Ammon's horn (tissue), 1 donor: ENCODE data around the gene PSD.

Experiments used
- DNase-seq: peaks from one replicate; pipeline ENCODE4 v3.0.0-alpha.2; 2016; ENCODE audit warnings: low spot score

Gene PSD

DNA sequence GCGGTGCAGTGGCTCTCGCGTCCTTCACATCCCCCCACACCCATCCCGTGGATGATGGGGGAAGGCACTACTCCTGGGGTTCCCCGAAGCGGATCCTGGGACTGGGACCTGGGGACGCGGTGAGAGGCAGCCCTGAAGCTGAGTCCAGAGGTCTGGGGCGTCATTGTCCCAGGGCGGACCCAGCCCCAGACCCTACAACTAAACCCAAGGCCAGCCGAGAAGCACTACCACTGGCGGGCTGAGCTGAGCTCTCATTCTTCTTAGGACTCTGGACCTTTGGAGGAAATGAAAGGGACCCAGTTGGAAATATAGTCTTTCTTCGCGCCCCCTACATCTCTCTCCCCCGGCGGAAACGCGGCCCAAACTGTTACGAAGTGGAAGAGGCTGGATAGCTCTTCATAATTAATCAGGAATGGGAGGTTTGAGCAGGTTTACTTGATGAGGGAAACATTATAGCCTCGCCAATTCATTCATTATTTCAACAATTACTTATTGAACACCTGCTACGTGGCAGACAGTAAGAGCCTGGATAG lies 1.7 kb upstream of the PSD start:
- no peak for DNase-seq

DNA sequence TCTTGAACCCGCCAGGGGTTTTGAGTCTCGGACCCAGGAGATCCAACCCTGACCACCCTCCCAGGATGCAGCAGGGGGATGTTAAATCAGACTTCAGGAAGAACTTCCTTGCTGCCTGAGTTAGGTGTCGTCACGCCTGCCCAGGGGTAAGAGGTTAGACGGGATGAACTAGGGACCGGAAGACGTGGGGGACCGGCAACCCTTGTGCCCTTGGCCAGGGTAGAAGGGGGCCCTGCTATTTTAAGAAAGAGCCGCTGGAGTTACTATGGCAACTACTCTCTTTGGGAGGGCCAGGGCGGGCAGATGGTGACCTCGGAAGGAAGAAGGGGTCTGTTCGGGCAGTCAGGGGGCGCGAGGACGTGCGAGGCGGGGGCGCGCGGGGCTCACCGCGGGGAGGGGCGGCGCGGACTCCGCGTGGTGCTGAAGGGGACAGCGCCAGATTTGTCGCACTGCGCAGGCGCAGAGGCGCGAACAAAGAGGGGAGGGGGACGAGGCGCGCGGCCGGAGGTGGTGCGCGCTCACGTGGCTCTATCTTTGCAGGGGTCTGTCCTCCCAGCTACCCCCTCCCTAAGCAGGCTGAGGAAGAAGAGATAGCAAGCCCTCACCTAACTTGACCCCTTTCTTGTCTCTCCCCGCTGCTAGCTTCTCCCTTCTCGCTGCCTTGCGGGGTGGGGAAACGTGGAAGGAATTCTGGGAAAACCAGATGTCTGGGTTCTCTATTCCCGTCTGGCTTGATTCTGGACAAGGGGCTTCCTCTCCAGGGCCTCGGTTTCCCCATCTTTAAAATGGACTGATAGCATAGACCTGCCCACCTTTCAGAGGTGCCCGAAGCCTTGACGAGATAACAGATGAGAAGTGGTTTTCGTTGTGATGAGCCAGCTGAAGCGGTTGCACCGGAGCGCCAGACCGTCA lies 940 bp upstream of the PSD start:
- DNase-seq = peak; percentile 79

DNA sequence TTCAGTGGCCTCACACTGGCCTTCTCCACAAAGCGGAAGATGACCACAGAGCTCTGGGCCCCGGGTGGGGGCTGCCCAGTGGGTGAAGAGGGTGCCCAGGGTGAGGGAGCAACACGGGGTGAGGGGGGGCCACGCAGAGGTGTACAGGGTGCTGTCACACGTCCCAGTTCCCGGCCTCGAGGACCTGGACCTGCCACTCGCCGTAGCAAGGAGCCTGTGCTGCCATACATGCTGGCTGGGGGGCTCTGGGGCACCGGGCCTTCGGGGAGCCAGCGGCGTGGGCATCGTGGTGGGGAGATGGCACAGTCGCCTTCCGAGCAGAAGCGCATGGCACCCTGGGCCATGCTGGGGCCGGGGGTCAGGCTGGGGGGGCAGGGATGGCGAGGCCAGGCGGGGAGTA lies 1.9 kb downstream of the PSD start:
- no peak for DNase-seq

DNA sequence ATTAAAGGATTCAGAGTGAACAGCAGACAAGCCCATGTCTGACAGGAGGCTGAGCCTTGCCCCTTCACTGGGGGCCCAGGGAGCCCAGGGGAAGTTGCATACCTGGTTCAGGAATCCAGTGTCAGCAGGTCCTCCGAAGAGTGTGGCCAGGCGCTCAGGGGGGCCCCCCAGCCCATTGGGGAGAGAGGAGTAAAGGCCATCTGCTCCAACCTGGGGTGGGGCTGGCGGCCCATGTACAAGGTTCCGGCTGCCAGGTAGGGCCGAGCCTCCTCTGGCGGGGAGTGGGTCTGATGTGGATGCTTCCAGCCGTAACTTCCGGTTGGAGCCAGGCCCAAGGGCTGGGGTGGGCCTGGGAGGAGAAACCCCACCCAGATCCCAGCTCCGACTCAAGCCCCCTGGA lies 2.3 kb downstream of the PSD start:
- no peak for DNase-seq

DNA sequence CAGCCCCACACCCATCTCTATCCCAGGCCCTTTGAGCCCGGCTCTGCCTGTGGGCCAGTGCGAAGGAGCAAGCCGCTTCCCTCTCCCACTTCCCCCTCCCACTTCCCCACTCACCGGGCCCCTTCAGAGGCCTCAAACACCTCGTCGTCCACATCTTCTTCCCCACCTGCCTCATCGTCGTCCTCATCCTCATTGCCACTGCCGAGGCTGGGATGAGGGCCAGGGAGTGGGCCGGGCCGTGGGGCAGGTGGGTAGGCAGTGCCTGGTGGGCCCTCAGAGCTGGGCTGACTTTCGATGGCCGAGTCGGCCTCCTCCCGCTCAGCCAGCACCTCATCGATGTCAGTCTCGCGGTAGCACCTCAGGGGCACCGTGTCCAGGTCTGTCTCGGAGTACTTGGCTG lies 3.8 kb downstream of the PSD start:
- DNase-seq = no peak

DNA sequence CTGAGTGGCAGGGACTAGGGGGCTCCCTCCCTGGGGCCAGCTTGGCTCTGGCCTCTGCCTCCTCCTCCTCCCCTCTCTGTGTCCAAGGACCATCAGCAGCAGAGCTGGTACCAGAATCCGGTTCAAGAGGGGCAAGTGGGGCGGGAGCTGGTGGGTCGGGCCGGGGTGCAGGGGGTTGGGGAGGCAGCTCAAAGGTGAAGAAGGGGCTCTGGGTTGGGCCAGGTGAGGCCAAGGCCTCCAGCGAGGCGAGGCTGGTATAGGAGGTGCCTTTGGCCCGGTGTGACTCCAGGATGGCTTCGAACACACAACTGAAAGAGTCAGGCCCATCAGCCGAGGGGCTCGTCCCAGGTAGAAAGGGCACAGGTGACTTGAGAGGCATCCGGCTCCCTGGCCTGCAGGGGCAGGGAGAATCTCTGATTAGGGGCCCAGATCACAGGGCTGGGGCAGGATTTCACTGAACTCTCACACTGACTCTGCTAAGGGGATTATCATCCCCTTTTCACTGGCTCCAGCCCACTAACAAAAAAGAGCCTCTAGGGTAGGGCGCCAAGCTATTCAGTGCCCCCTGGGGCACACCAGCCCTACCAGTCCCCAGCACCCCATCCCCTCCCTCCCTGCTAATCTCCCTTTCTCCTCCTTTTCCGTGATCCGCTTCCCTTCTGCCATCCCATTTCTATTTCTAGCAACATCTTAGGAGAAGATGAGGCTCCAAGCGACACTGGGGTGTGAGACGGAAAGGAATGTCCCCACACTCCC lies 4.6 kb downstream of the PSD start:
- no peak for DNase-seq

DNA sequence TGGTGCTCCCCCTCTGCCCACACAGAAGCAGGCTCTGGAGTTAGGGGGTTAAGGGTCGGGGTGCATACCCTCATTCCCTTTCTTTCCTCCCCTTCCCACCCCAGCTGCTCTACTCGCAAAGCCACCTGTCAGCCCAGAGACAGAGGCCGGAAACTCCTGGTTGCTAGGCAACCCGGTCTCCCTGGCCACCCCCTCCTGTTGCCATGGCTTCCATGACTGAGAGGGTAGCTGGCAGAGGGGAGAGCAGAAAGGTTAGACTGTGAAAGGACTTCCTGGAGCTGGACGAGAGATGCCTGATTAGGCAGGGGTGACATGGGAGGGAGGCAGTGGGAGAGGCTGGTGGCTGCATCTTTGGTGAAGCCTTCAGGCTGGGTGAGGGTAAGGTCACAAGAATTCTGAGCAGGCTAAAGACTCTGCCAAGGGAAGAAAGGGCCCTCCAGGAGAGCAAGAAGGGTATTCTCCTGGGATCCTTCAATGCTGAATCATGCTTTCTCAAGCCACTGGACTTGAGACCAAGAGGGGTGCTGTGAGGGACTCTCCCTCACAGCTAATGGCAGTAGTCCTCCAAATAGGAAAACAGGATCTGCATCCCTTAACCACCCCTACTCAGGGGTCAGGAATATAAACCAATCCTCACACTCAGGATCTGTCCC lies 5.4 kb downstream of the PSD start:
- peak; percentile 67 for DNase-seq

DNA sequence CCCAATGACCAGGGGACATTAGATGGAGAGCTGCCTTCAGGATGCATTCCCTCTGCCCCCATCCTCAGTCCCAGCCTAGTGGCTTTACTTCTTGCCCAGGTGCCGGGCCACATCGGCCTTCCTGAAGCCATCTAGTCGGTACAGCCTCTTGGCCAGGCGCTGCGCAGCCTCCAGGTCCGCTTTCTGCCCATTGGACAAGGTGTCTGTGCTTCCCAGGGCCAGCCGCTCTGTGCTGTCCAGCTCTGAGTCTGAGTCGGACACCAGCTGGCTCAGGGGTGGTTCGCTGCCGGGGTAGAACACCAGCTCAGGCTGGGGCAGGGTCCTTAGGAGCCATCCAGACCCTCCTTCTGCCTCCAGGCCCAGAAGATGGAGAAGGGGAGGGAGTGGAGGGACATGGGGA lies 6.3 kb downstream of the PSD start:
- no peak for DNase-seq

DNA sequence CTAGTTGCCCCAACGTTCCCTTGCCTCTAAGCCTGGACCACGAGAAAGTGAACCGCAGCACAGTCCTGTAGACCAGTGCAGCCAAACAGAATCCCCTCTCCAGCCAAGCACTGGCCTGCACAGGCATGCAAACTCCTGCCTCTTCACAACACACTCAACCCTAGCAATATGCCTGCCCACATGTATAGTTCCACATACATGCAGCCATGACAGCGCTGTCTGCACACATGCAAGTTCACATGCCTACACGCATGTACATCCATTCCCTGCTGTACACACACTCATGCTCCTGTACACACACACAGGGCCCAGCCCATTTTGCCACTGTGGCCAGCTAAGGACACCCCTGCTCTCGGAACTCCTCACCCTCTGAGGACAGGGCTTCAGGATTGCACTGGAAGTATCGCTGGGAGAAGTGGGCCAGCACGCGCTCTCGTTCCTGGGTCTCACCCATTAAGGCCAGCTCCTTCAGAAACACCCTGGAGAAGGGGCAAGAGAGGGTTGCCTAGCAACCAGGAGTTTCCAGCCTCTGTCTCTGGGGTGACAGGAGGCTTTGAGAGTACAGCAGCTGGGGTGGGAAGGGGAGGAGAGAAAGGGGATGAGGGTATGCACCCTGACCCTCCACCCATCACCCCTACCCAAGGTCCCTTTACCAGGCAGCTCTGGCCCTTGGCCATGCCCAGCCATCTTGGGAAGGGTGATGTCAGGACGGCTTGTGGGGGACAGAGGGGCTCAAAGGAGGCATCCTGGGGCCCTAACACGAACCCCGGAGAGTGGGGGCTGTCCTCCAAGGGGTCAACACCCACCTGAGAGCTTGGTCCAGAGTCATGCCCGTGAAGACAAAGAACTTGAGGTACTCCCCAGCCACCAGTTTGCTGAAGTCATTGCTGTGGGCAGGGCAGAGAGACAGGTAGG lies 7.0 kb downstream of the PSD start:
- DNase-seq = no peak

DNA sequence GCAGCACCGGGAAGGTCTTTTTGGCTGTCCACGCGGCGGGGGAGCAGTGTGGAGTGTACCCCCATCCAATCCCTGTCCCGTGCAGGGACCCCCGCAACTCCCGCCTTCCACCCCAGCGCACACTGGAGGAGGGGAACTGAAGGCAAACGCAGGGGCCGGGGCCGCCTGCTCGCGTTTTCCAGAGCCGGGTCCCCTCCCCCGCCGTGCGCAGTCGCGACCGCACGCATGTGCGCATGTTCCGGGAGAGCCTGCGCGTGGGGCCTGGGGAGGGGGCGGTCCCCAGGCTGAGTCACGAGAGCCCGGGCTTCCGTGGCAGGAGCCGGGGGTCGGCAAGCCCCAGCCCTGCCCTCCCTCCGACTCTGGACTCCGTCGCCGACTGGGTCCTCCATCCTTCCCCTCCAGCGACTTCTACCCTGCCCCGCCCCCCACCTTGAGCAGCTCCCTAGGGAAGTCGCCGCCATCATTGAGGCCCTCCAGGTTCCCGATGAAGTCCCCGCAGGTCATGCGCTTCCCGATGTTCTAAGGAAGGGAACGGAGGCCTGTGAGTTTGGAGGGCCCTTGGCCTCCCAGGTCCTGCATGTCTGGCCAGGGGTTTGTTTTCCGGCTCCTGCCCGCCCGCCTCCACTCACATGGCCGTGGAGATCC lies 8.0 kb downstream of the PSD start:
- no peak for DNase-seq

DNA sequence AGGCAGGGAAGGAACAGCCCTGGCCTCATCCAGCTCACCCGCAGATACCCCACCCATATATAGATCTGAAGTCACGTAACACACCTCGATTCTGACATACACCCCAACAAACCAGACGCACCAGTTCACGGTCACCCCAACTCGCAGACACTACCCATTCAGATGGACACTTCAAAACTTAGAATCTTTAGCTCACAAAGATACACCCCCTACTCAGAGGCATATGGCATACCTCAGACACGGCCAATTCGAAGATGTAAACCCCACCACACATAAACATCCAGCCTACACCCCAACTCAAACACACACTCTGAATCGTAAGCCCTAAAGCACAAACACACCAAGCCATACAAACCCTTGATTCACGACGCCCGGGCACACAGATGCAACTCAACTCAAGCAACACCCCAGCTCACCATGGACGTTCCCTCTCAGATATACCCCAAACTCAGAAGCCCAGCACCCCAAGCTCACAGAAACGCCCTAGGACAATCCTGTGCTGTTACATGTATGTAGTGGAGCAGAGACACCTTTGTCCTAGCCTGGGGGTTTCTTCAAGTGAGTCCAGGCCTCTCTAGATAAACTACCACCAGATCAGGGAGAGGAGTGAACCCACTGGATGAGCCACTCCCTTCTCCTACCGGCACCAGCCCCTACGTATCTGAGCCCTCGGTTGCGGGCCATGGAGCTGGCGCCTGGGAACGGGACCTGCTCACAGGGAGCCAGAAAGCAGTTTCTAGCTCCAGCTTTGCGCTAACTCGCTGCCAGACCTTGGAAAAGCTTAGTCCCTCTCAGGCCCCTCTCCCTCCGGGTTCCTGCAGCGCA lies 8.8 kb downstream of the PSD start:
- DNase-seq = no peak

DNA sequence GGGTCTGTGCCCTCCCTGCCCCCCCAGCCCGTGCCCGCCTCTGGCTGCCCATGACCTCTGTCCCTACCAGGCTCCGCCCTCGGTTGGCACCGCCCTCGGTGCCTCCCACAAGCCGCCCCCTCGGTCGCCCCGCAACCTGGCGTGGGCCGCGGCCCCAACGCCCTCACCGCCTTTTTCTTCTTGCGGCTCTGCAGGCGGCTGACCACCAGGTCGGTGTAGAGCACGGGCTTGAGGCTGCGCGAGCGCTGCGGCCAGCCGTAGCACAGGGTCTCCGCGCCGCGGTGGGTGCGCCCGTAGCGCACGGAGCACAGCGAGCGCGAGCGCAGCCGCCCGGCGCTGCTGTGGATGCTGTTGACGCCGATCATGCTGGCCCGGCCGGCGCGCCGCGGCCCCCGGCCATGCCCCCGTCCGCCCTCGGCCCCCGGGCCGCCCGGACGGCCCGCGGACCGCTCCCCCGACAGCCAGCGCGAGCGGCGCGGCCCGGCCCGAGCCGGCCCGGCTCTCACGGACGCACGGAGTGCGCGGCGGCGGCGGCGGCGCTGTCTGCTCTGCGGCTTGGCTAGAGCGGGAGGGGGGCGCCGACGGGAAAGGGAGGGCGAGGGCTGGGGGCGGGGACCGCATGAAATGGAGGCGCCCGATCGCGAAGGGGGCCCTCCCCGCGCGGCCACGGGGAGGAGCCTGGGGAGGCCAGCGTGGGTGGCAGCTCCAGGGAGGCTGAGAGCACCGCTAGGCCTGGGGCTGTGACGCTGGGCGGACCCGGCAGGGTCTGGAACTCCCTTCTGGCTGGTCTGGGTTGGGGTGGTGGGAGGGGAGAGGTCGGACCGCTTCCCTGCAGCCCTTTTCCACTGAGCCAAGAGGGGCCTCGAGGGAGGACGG lies 9.6 kb downstream of the PSD start:
- DNase-seq = peak; percentile 72

DNA sequence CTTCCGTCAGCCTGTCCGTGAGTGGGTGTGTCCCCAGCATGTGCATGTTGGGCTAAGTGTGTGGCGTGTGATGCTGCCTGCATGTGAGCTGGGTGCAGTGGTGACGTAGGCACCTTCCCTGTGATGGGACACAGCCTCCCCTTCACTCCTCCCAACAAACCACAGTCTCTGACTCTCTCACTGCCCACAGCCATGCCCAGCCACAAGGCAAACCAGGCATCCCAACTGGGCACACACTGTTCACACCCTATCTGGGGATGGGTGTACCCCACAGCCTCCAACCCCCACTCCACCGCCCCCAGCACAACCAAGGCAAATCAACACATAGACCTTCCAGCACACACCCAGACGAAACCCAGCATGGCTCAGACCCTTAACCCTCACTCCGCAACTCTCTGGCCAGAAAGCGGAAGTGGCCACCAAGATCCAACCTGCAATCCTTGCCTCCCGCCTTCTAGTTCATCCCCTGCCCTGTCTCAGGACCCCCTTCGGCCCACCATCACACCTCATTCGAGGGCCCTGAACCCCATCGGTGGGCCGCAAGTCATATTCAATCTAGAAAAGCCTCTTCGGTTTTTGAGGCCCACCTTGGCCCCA lies 10.4 kb downstream of the PSD start:
- DNase-seq = no peak

DNA sequence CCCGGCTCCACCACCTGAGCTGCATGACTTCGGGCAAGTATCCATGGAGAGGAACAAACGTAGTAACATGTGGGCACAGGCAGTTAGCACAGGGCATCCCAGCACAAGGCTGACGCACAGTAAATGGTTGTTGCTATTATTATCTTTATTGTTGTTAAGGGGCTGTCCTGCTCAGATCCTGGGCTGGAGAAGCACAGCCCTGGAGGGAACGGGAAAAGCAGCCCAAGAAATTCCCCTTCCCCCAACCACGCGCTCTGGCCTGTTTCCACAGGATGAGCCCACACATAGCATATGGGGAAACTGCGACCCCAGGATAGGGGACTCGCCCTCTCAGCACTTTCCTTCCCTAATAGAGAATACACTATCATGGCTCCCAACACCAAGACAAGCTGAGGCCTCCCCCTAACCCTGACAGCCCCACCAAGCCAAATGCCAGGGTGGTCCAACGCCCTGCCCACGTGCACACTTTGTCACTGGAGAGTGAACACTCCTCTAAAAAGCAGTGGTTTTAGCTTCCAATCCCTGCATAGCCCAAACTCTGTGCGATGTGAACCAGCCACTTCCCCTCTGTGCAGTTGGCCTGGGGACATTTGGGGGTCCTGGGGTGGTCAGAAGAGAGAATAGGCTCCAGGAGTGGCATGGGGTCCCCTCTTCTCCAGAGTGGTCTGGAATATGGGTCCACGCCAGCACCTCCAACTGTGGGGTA lies 11.0 kb downstream of the PSD start:
- DNase-seq = no peak

DNA sequence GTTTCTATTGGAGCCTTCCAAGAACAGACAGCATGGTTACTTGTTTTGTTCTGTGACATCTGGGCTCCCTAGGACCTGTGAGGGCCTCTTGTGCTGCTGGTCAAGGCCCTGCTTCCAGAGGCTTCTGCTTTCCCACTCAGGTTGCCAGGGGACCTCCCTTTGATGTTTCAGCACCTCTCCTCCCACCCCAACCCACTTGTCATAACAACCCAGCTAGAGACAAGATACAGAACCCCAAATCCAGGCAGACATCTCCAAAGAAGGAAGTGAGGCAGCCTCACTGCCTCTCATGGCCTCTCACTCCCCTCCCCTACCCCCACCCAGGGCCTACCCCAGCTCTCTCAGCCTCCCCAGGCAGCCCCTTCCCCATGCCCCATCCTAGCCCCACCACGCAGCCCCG lies 11.8 kb downstream of the PSD start:
- no peak for DNase-seq

DNA sequence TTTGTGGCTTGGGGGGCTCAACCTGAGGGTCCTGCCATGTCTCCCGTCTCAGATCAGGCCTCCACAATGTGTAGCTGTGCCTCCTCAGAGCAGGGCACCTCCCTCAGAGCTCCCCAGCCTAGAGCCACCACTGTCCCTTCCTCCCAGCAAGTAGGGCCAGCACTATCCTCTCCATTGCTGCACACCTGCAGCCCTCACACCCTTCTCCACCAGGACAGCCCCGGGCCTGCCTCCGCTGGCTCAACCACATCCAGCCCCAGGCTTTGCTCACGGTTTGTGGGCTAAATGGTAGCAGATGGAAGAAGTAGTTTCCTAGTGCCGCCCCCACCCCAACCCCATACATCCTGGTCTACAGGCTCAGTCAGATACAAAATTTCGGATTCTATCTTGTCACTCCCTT lies 13.0 kb downstream of the PSD start:
- no peak for DNase-seq

DNA sequence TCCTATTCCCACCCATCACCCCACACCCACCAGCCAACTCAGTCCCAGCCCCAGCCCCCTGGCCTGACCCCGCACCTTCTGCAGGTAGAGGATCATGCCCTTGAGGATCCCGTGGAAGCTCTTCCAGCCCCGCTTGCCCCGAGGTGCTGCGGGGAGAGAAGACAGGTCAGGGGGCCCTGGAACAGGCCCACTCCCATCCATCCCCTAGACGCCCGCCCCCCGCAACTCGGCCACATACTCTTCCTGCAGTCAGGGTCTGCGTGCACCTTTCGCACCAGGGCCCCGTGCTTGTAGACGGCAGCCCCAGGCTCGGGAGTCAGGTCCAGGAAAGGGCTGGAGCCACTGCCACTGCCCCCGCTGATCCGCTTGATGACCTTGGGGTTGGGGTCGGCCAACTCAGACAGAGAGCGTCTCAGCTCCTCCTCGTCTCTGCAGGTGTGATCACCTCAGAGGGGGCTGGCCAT lies 13.4 kb downstream of the PSD start:
- DNase-seq = no peak
